Retinal pigment epithelial cell (primary cell): ENCODE results near the gene CCT8L2.
"Not testable (repeated sequence)": the region's sequence is repeated elsewhere in the genome, so short reads cannot be mapped to it uniquely, and the experiment has no call there.

Source experiments
- DNase-seq: peaks from one replicate; pipeline ENCODE4 v3.0.0-alpha.2; 2010; ENCODE audit warnings: low read depth
- H3K4me3 ChIP-seq: 2 replicates; pipeline ENCODE4 v1.5.1; 2011; ENCODE audit warnings: mild to moderate bottlenecking, low read length, control low read depth, moderate library complexity
- CTCF ChIP-seq: conservative IDR thresholded peaks from 2 replicates; pipeline ENCODE4 v1.5.1; 2011; ENCODE audit warnings: low read depth, low read length, control low read depth, inconsistent platforms

Gene CCT8L2

GRCh38 chr22:16603448-16603768 lies 10.8 kb upstream of the CCT8L2 start:
- no peak for TF ChIP-seq CTCF
- peak overlapping the region; percentile 19 for H3K4me3 ChIP-seq
- DNase-seq = no peak

GRCh38 chr22:16602728-16603447 lies 10.3 kb upstream of the CCT8L2 start:
- H3K4me3 ChIP-seq = peak overlapping the region; percentile 50
- not testable (repeated sequence) for DNase-seq

- DNase-seq = not testable (repeated sequence)
- peak overlapping the region; percentile 55 for H3K4me3 ChIP-seq
These were observed 9.7 kb upstream of the CCT8L2 start for GRCh38 chr22:16602224-16602727.

GRCh38 chr22:16601437-16602223 lies 9.0 kb upstream of the CCT8L2 start:
- no peak for DNase-seq
- H3K4me3 ChIP-seq = peak overlapping the region; percentile 55
- no peak for TF ChIP-seq CTCF

- peak overlapping the region; percentile 39 for H3K4me3 ChIP-seq
- DNase-seq = peak; percentile 33
These were observed 8.2 kb upstream of the CCT8L2 start for GRCh38 chr22:16600644-16601436.

- H3K4me3 ChIP-seq, DNase-seq: not testable (repeated sequence)
These were observed 7.0 kb upstream of the CCT8L2 start for GRCh38 chr22:16599648-16600047.

- not testable (repeated sequence) for H3K4me3 ChIP-seq, DNase-seq
These were observed 2.6 kb upstream of the CCT8L2 start for GRCh38 chr22:16595251-16595650.

GRCh38 chr22:16594026-16594425 lies 1.4 kb upstream of the CCT8L2 start:
- no peak for DNase-seq
- H3K4me3 ChIP-seq = no peak overlapping the region
- TF ChIP-seq CTCF = no peak

- H3K4me3 ChIP-seq, DNase-seq: not testable (repeated sequence)
These were observed 379 bp downstream of the CCT8L2 start for GRCh38 chr22:16592231-16592630.

GRCh38 chr22:16591136-16591535 lies 1.5 kb downstream of the CCT8L2 start:
- DNase-seq, H3K4me3 ChIP-seq: not testable (repeated sequence)
